H1 (cell line): Measurements from ENCODE around the gene RMRP. TPM values are rescaled to one million over a fixed set of nuclear protein-coding genes. Genes with fewer than 3 reads are reported as not detected.
A peak's percentile ranks its signal among the peaks of the same experiment; 100 is the strongest.

Source experiments
- CTCF ChIA-PET: fragments of 300-600 bp; sonication (Branson Sonifier 250); formaldehyde crosslinking; loops from one replicate; lab custom pipeline; 2021; ENCODE audit not compliant: partially characterized antibody; lab: Charles Lee
- POLR2A ChIA-PET: fragments of 300-600 bp; sonication (Branson Sonifier 250); formaldehyde crosslinking; loops from one replicate; lab custom pipeline; 2021; ENCODE audit warnings: inconsistent platforms; ENCODE audit not compliant: partially characterized antibody; lab: Charles Lee
- DNase-seq, 2 experiments: peaks; one replicate each; pipeline versions ENCODE4 v3.0.0 to v3.0.0-alpha.2; 2010 to 2022; ENCODE audit warnings: low spot score in 2 of 2, low read depth in 1 of 2, mixed read lengths in 1 of 2
- FAIRE-seq: peaks from 2 replicates; lab custom pipeline; 2011; peaks lifted over from hg19 to GRCh38; lab: Jason Lieb, UNC
- H2AFZ ChIP-seq: 2 replicates; pipeline ENCODE4 v1.8.1; 2012; ENCODE audit warnings: low read length, inconsistent platforms
- H2AK5ac ChIP-seq: 2 replicates; pipeline ENCODE4 v1.6.1; 2013; ENCODE audit warnings: low read depth, low read length
- H2BK120ac ChIP-seq: replicated peaks from 2 replicates; pipeline ENCODE3; 2013; ENCODE audit warnings: low read depth, low read length, inconsistent platforms
- H2BK12ac ChIP-seq: 2 replicates; pipeline ENCODE4 v1.6.1; 2013; ENCODE audit warnings: low read depth, low read length
- H2BK15ac ChIP-seq: 2 replicates; pipeline ENCODE4 v1.6.1; 2013; ENCODE audit warnings: low read length
- H2BK20ac ChIP-seq: 2 replicates; pipeline ENCODE4 v1.6.1; 2013; ENCODE audit warnings: low read length
- H2BK5ac ChIP-seq: 2 replicates; pipeline ENCODE4 v1.6.1; 2013; ENCODE audit warnings: low read depth, low read length
- H3K14ac ChIP-seq: 2 replicates; pipeline ENCODE4 v1.6.1; 2013; ENCODE audit warnings: inconsistent platforms; ENCODE audit not compliant: insufficient read length
- H3K18ac ChIP-seq: 2 replicates; pipeline ENCODE4 v1.6.1; 2013; ENCODE audit warnings: low read length; ENCODE audit errors: extremely low read depth
- H3K23ac ChIP-seq: 2 replicates; pipeline ENCODE4 v1.6.1; 2013; ENCODE audit warnings: inconsistent platforms; ENCODE audit not compliant: insufficient read length
- H3K23me2 ChIP-seq: 2 replicates; pipeline ENCODE4 v1.6.1; 2013; ENCODE audit warnings: low read depth, low read length
- H3K27ac ChIP-seq: 2 replicates; pipeline ENCODE4 v1.6.1; 2011; ENCODE audit warnings: low read depth, low read length, inconsistent platforms
- H3K27me3 ChIP-seq, 4 experiments: replicated peaks in 1 of 4; 1 replicate in 1 of 4; 2 replicates in 3 of 4; pipeline versions ENCODE4 v1.6.1 to v1.8.1; 2011 to 2013; ENCODE audit warnings: low read length in 3 of 4, mild to moderate bottlenecking in 3 of 4, inconsistent platforms in 2 of 4, mixed read lengths in 2 of 4, moderate library complexity in 1 of 4; ENCODE audit not compliant: control insufficient read depth in 3 of 4, insufficient read depth in 3 of 4; ENCODE audit errors: extremely low read depth in 1 of 4
- H3K36me3 ChIP-seq, 4 experiments: 2 replicates each; pipeline versions ENCODE4 v1.6.1 to v1.8.1; 2011 to 2013; ENCODE audit warnings: mild to moderate bottlenecking in 4 of 4, low read length in 3 of 4, moderate library complexity in 2 of 4, control low read depth in 1 of 4, inconsistent platforms in 1 of 4; ENCODE audit not compliant: insufficient read depth in 4 of 4, control insufficient read depth in 2 of 4
- H3K4ac ChIP-seq: replicated peaks from 2 replicates; pipeline ENCODE3; 2013; ENCODE audit warnings: low read length, low read depth, mixed read lengths, inconsistent platforms; ENCODE audit not compliant: insufficient read length
- H3K4me1 ChIP-seq, 4 experiments: replicated peaks in 1 of 4; 1 replicate in 1 of 4; 2 replicates in 3 of 4; pipeline versions ENCODE4 v1.6.1 to v1.8.1; 2011 to 2013; ENCODE audit warnings: low read length in 3 of 4, inconsistent platforms in 2 of 4, mixed read lengths in 1 of 4; ENCODE audit not compliant: insufficient read depth in 4 of 4, control insufficient read depth in 3 of 4
- H3K4me2 ChIP-seq, 2 experiments: 2 replicates each; pipeline versions ENCODE4 v1.6.1 to v1.8.1; 2011 to 2013; ENCODE audit warnings: low read depth in 2 of 2, low read length in 2 of 2, control low read depth in 1 of 2, inconsistent platforms in 1 of 2, mild to moderate bottlenecking in 1 of 2; ENCODE audit not compliant: insufficient read depth in 1 of 2
- H3K4me3 ChIP-seq, 4 experiments: fragments of 200-600, 300-600 bp in 1 of 4; sonication (generic), shearing (Covaris generic), sonication (Bioruptor Twin) in 1 of 4; 2 replicates each; pipeline versions ENCODE4 v1.5.1 to v1.8.1; 2011 to 2016; ENCODE audit warnings: low read length in 4 of 4, low read depth in 3 of 4, control low read depth in 2 of 4, inconsistent platforms in 2 of 4, mild to moderate bottlenecking in 2 of 4, mixed read lengths in 1 of 4, moderate library complexity in 1 of 4; ENCODE audit not compliant: insufficient read depth in 2 of 4; ENCODE audit errors: extremely low read depth in 1 of 4
- H3K56ac ChIP-seq: replicated peaks from 2 replicates; pipeline ENCODE3; 2013; ENCODE audit warnings: low read depth, mild to moderate bottlenecking, mixed read lengths, low read length, inconsistent platforms; ENCODE audit not compliant: insufficient read length
- H3K79me1 ChIP-seq: 2 replicates; pipeline ENCODE4 v1.6.1; 2013; ENCODE audit warnings: low read depth, low read length, control low read depth
- H3K79me2 ChIP-seq, 2 experiments: 2 replicates each; pipeline versions ENCODE4 v1.6.1 to v1.8.1; 2012 to 2013; ENCODE audit warnings: low read length in 2 of 2, mild to moderate bottlenecking in 2 of 2, inconsistent platforms in 1 of 2; ENCODE audit not compliant: insufficient read depth in 2 of 2, control insufficient read depth in 1 of 2
- H3K9ac ChIP-seq, 4 experiments: replicated peaks in 1 of 4; 1 replicate in 1 of 4; 2 replicates in 3 of 4; pipeline versions ENCODE4 v1.6.1 to v1.8.1; 2011 to 2013; ENCODE audit warnings: low read depth in 3 of 4, low read length in 3 of 4, control low read depth in 2 of 4, mild to moderate bottlenecking in 2 of 4, moderate library complexity in 2 of 4, inconsistent platforms in 1 of 4; ENCODE audit errors: extremely low read depth in 1 of 4
- H3K9me3 ChIP-seq, 2 experiments: 2 replicates each; pipeline versions ENCODE4 v1.6.1 to v1.8.1; 2012 to 2013; ENCODE audit warnings: mild to moderate bottlenecking in 2 of 2, moderate library complexity in 2 of 2, control low read depth in 1 of 2, inconsistent platforms in 1 of 2, low read depth in 1 of 2, low read length in 1 of 2, mixed read lengths in 1 of 2; ENCODE audit not compliant: insufficient read depth in 2 of 2
- H4K20me1 ChIP-seq, 2 experiments: replicated peaks in 1 of 2; 2 replicates each; pipeline versions ENCODE3 to v1.8.1; 2011 to 2013; ENCODE audit warnings: inconsistent platforms in 2 of 2, low read length in 2 of 2, mild to moderate bottlenecking in 1 of 2; ENCODE audit not compliant: insufficient read depth in 2 of 2, control insufficient read depth in 1 of 2
- H4K5ac ChIP-seq: 2 replicates; pipeline ENCODE4 v1.6.1; 2013; ENCODE audit warnings: low read length, low read depth, mixed read lengths, inconsistent platforms; ENCODE audit not compliant: insufficient read length
- H4K8ac ChIP-seq: 2 replicates; pipeline ENCODE4 v1.8.0; 2013; ENCODE audit warnings: mild to moderate bottlenecking, moderate library complexity, low read length, inconsistent platforms; ENCODE audit not compliant: insufficient read depth; ENCODE audit errors: extremely low read depth
- H4K91ac ChIP-seq: replicated peaks from 2 replicates; pipeline ENCODE3; 2013; ENCODE audit warnings: low read length, mixed read lengths, inconsistent platforms; ENCODE audit not compliant: insufficient read length
- CREB1 ChIP-seq: IDR thresholded peaks from 2 replicates; pipeline ENCODE4 v1.6.1; 2012; ENCODE audit warnings: inconsistent platforms
- POLR2A ChIP-seq, 2 experiments: IDR thresholded peaks; 1 replicate in 1 of 2; 2 replicates in 1 of 2; pipeline ENCODE4 v1.6.1; 2011; ENCODE audit warnings: low read depth in 2 of 2, low read length in 2 of 2, mild to moderate bottlenecking in 2 of 2; ENCODE audit errors: control extremely low read depth in 1 of 2
- WGBS, 2 experiments: shearing (Covaris generic) in 1 of 2; methylation state at CpG; one replicate each; pipeline versions ENCODE4 v1.1.6 to v1.1.7; 2013 to 2015; ENCODE audit warnings: low lambda C conversion rate in 2 of 2, mixed read lengths in 2 of 2, inconsistent platforms in 1 of 2, low coverage in 1 of 2, missing lambda C conversion rate in 1 of 2; ENCODE audit not compliant: insufficient replicate concordance in 2 of 2, insufficient coverage in 1 of 2, insufficient read length in 1 of 2; ENCODE audit errors: extremely low coverage in 1 of 2, missing lambda C conversion rate in 1 of 2; 5-methylcytosine and 5-hydroxymethylcytosine counted together
- polyA plus RNA-seq, 7 experiments: library from polyadenylated mRNA; depleted of rRNA in 3 of 7; stranded (reverse) in 5 of 7; unstranded in 2 of 7; fragments of >200 nt in 5 of 7; fragments of 200-250 nt in 2 of 7; gene quantifications; 1 replicate in 5 of 7; 2 replicates in 1 of 7; 4 replicates in 1 of 7; pipeline versions ENCODE4 v1.2.1 to v1.2.3, GENCODE V29; 2011 to 2013; ENCODE audit warnings: missing spikeins in 2 of 7, mixed read lengths in 2 of 7
- total RNA-seq: library from RNA; stranded (reverse); fragmentation: NEBNext Ultra II Directional; extraction: Animal tissue kit (Norgen Biotek cat#: 25700); gene quantifications from 2 replicates; pipeline ENCODE4 v1.2.1, GENCODE V29; 2021

The RMRP gene
- total and polyA plus RNA-seq, 2 of the 8 experiments (the other 6 are each of a cell fraction or from before 2014, with no cell fraction given): 169 to 14,987 TPM

- Histone ChIP-seq H2AK5ac (no peak overlapping the region), H3K9ac (no peak overlapping the region), H2AFZ (no peak overlapping the region), H3K18ac (no peak overlapping the region), H3K27me3 (no peaks in the 10 kb centered on the region), H3K36me3 (peaks cover 14 to 46% (median 33%) of the 10 kb centered on the region in 4 experiments), H3K4me2 (no peak overlapping the region), H3K56ac (no peak overlapping the region), H4K91ac (no peak overlapping the region), H3K79me2 (peaks cover 0 to 10% of the 10 kb centered on the region in 2 experiments; a peak in 2 of 4 replicates), H3K4ac (no peak overlapping the region), H3K4me3 (no peak overlapping the region)
- FAIRE-seq: no peak
- TF ChIP-seq POLR2A (IDR thresholded peaks at IDR 0.05; ENCODE audit: control extremely low read depth in 1 of 2, low read depth in 2 of 2, low read length in 2 of 2) (0 out of 3 replicates have a peak, but pooled peaks of 1 of the 2 experiments have one; percentile 26), CREB1 (no peak)
- TF ChIP-seq, all 59 proteins: peak for 1
- Histone ChIP-seq H4K5ac (no peak overlapping the region), H2BK12ac (no peak overlapping the region), H3K23ac (no peak overlapping the region), H3K27ac (no peak overlapping the region), H3K4me1 (peaks cover 2 to 11% (median 5%) of the 10 kb centered on the region in 4 experiments; a peak in 6 of 7 replicates), H4K8ac (no peak overlapping the region), H3K79me1 (no peaks in the 10 kb centered on the region; the same call in 1 of the 2 replicates), H2BK5ac (no peak overlapping the region), H2BK15ac (no peak overlapping the region), H2BK120ac (no peak overlapping the region), H3K9me3 (no peaks in the 10 kb centered on the region), H3K14ac (no peak overlapping the region), H3K23me2 (no peaks in the 10 kb centered on the region), H2BK20ac (no peak overlapping the region), H4K20me1 (peaks cover 10 to 12% of the 10 kb centered on the region in 2 experiments)
- 89% methylated on average over 2 of the region's 2 CpGs; no CpG with 5 or more reads in 1 of the 2 experiments for WGBS, 2 experiments
- CTCF ChIA-PET: interaction anchor here (1.0 to 3.5 kb wide), 10 partner anchors 8 to 69 kb away, joined by 3 to 14 read pairs (median 4); partner anchors contain the start of gene ARHGEF39
- DNase-seq: no peak
- POLR2A ChIA-PET: interaction anchor here (1.1 to 8.4 kb wide), 8 partner anchors 6 to 49 kb away, joined by 3 to 55 read pairs (median 6); partner anchors contain the start of genes ARHGEF39, CA9, CCDC107 and CREB3
Observed at GRCh38 chr9:35683323-35683722, 25.5 kb upstream of the RMRP start.
